Fibroblast of peridontal ligament (primary cell): ENCODE data around the gene TIMM50.

ENCODE experiments used
- DNase-seq: peaks from one replicate; pipeline ENCODE4 v3.0.0-alpha.2; 2010; ENCODE audit errors: extremely low read depth

TIMM50 gene

DNA sequence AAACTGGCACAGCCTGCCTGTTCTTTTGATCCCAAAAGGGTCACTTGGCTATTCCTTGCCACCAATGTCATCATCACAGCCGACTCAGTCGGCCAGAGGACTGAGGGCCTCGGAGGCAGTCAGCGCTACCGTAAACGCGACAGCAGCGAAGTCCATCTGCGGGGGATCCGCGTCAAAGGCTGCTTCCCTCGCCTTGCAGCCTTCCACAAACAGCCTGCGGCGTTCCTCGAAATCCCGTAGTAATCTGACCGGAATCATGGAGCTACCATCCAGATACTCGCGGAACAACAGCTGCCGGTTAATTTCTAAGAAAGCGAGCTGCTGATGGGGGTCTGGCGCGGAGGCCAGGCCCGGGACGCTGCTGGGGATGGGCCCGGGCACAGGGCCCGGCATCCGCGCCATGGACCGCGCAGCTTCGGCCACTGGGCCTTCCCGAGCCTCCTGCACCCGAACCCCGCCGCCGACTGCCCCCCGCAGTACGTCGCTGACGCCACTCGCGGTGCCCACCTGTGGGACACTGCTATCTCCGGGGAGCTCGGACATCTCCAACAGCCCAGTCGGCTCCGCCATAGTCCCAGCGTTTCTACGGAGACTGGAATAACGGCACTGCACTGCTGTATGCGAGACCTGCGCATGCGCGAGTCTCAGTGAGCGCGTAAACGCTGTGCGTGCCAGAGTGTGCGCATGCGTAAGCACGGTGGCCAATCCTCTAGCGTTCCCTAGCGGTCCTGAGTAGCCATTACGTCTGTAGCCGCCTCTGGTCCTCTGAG lies 51.8 kb downstream of the TIMM50 start, which contains the start of gene EID2B:
Gene EID2B, minus strand, starts transcription at position 620 of the 770 bp plus-strand sequence. Its CDS starts 50 bp downstream, at position 570.
- peak; percentile 97 for DNase-seq

DNA sequence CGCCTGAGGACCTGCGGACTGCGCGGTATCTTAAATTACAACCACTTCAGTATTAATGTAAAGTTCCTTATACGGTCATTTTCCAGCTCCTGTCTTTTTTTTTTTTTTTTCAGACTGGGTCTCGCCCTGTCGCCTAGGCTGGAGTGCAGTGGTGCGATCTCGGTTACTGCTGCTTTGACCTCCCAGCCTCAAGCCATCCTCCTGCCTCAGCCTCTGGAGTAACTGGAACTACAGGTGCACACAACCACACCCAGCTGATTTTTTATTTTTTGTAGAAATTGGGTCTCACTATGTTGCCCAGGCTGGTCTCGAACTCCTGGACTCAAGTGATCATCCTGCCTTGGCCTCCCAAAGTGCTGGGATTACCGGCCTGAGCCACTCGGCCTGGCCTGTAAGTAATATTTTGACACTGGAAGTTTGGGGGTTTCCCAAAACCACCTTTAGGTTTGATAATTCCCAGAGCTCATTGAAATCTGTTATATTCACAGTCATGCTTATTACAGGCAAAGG lies 52.4 kb downstream of the TIMM50 start:
- DNase-seq, result no peak

DNA sequence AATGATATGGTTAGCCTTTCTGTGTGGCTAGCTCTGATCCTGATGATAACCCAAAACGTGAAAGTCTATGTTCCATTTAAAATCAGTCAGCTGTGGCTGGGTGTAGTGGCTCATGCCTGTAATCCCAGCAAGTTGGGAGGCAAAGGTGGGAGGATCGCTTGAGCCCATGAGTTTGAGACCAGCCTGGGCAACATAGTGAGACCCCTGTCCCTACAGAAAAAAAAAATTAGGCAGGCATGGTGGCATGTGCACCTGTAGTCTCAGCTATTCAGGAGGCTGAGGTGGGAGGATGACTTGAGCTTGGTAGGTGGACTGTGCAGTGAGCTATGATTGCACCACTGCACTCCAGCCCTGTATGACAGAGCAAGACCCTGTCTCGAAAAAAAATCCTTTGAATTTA lies 53.2 kb downstream of the TIMM50 start:
- DNase-seq, result no peak

DNA sequence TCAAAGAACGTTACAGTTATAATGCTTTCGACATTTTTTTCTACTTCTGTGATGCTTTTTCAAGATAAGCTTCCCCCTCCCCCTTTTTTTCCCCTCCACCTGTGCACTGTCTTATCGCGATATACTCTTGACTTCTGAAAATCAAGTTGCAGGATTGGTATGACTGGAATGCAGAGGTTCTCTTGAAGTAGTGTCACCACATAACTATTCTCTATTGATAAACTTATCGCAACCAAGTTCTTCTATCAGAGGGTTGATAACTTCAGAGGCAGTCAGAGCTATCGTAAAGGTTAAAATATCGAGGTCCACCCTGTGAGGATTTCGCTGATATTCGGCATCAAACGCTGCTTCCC lies 58.5 kb downstream of the TIMM50 start:
- no peak for DNase-seq

DNA sequence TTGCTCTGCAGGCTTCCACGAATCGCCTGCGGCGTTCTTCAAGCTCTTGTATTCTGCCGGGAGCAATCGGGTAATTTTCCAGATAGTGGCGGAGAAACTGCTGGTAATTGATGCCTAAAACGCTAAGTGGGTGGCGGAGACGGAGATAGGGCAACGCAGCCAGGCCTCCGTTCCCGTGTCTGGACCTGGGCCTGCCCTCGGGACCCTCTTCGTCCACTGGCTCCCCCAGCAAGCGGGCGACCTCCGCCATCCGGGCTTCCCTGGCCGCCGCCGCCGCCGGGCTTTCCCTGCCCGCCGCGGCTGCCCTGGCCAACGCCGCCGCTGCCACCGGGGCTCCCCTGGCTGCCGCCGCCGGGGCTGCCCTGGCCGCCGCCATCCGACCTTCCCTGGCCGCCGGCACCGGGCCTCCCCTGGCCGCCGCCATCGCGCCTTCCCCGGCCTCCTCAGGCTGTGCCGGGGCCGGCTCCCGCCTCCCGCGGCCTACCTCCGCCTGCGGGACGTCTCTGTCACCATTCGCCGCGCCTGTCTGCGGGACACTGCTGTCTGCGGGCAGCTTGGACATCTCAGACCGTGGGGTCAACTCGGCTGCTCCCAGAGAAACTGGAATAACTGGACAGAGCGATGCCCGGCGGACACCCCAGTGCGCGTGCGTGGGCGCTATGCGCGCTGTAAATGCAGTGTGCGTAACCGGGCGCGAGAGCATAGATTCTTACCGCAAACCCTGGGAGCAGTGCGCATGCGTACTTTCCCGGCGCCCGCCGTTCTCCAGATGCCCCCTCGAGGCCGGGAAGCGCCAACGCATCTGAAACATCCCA lies 59.1 kb downstream of the TIMM50 start, which contains the start of gene EID2:
Gene EID2, minus strand, starts transcription at position 644 of the 815 bp plus-strand sequence. Its CDS starts 82 bp downstream, at position 562.
- DNase-seq, result peak; percentile 94

DNA sequence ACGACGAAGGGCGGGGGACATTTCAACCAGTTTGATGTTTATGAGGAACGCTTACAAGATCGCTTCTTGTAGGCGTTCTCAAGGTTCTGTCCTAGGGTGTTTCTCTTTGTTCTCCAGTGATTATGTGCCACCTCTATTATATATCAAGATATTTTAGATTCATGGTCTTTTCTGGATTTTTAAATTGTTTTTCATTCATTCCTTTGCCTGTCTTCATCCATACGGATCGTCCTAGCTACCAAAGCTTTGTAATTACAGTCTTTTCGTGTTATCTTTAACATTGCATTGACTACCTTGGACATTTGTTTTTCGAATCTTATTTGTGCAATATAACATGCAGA lies 59.7 kb downstream of the TIMM50 start:
- no peak for DNase-seq
